NCI-H2107 treated with DMSO at 0.1 percent for 48 hours (cell line): ENCODE data around the gene DHX40.
"Not testable (repeated sequence)": the region's sequence is repeated elsewhere in the genome, so short reads cannot be mapped to it uniquely, and the experiment has no call there.

ENCODE experiments used
- DNase-seq: peaks from one replicate; lab custom pipeline; 2025; ENCODE audit not compliant: unreplicated experiment; lab: John Stamatoyannopoulos, UW

DHX40 gene

DNA sequence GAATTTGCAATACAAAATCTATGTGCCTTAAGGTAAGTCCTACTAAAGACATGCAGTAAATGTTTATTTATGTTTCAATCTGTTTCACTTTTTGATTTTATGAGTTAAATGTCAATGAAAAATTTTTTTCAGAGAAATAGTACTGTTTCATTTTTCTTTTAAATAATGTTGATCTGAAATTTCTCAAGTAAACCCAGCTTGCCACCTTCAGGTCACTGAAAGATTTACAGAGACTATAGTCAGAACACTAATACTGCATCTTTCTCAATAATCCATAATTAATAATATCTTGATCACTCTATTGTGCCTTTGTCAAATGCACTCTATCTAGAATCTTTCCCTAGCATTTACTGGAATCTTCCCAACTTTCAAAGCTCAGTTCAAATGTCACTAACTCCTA is 6.5 kb upstream of the DHX40 start:
- DNase-seq = no peak

DNA sequence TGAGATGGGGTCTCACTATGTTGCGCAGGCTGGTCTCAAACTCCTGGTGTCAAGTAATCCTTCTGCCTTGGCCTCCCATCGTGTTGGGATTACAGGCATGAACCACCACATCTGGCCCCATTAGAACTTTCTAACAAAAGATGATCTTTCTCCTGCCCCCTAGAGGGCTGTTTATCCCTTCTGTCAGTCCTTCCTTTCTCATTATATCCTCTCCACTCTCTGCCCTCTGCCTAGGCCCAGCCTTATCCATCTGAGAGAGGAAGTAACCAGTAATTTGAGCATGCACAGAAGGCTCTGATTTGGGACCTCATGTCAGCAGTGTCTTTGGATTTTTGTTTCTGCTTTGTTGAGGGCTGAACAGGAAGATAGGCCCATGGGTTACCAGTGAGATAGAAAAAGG is 4.4 kb upstream of the DHX40 start:
- DNase-seq = no peak

DNA sequence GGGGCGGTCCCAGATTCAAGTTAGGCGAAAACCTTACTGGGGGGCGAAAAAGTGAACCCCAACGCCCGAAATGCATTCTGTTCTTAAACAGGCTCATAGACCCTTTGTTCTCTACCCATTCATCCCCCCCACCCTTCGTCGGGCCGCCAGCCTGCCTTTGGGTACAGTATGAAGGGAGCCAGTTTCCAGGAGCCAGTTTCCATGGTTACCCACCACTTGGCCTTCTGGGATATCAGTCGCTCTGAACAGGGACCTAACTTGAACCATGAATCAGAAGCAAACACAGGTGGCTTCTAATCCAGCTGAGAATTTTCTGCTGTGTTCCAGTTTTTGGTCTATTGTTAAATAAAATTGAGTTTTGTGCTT is 532 bp downstream of the DHX40 start:
- peak; percentile 27 for DNase-seq

DNA sequence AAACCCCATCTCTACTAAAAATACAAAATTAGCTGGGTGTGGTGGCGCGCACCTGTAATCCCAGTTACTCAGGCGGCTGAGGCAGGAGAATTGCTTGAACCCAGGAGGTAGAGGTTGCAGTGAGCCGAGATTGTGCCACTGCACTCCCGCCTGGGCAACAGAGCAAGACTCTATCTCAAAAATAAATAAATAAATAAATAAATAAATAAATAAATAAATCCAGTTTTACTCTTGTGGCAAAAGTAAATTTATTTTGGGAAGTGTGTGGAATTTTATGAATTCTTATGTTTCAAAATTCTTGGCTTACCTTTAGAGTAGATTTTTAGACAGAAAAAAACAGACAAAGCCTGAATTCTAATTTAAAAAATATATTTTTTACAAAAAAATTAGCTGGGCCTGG is 3.7 kb downstream of the DHX40 start:
- DNase-seq = not testable (repeated sequence)

DNA sequence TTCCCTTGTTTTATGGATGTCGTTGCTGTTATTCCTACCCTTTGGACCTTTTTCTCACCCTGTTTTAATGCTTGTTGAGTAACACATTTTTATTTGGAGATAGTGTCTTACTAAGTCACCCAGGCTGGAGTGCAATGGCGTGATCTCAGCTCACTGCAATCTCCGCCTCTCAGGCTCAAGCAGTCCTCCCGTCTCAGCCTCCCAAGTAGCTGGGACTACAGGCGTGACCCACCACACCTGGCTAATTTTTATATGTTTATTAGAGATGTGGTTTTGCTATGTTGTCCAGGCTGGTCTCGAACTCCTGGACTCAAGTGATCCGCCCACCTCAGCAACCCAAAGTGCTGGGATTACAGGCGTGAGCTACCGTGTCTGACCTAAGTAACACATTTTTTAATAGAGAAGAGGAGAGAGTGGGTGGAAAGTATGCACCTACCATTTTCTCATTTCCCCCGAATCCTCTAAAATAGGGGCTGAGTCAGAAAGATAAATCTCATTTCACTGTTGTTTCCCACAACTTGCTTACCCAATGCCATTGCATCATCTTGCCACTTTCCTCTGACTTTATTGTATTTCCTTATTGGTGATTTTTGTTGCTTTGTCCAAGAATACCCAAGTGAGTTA is 7.0 kb downstream of the DHX40 start:
- DNase-seq = no peak

DNA sequence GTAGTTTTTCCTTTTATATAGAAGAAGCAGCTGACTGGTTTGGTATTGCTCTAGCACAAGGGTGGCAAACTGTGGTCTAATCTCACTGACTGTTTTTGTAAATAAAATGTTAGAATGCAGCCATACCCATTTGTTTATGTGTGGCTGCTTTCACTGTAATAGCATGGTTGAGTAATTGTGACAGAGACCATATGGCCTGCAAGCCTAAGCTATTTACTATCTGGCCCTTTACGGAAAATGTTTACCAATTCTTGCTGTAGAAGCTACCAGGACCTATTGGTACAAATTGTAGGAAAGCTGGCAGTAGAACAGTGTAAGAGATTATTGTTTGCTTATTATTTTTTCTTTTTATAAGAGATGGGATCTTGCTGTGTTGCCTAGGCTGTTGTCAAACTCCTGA is 18.8 kb downstream of the DHX40 start:
- not testable (repeated sequence) for DNase-seq

DNA sequence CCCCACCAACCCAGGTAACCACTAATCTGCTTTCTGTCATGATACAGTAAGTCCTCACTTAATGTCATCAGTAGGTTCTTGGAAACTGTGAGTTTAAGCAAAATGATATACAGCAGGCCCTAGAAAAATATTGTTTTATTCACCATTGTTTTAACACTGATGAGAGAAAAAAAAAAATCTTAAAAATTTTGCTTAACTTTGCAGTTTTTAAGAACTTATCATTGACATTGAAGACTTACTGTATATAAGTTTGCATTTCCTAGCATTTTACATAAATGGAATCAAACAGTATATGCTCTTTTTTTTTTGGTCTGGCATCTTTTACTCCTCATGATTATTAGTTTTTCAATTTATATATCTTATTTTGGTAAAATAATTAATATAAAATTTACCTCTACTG is 34.8 kb downstream of the DHX40 start:
- no peak for DNase-seq

DNA sequence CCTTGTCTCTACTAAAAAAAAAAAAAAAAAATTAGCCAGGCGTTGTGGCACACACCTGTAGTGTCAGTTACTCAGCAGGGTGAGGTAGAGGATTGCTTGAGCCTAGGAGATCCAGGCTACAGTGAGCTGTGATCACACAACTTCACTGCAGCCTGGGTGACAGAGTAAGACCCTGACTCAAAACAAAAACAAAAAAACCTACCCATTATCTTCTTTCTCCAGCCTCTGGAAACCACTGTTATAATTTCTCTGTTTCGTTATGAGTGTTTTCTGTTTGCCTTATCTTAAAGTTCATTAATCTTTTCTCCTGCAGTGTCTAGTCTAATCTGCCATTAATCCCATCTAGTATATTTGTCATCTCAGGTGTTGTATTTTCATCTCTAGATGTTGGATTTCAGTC is 35.7 kb downstream of the DHX40 start:
- no peak for DNase-seq

DNA sequence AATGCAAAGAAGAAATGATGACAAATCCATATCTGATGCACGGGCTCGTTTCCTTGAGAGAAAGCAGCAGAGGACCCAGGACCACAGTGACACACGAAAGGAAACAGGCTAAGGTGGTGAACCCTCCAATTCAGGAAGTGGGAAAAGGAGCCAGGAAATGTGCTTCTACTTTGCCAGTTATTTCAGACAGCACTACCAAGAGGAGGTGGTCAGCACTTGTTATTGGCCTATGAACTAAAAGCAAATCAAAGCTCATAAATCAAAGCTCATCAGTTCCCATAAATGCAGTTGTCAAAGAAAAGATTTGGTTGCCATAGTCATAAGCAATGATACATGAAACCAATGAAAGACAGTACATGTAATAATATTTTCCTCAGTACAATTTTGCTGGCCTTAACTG is 41.7 kb downstream of the DHX40 start:
- DNase-seq = no peak

DNA sequence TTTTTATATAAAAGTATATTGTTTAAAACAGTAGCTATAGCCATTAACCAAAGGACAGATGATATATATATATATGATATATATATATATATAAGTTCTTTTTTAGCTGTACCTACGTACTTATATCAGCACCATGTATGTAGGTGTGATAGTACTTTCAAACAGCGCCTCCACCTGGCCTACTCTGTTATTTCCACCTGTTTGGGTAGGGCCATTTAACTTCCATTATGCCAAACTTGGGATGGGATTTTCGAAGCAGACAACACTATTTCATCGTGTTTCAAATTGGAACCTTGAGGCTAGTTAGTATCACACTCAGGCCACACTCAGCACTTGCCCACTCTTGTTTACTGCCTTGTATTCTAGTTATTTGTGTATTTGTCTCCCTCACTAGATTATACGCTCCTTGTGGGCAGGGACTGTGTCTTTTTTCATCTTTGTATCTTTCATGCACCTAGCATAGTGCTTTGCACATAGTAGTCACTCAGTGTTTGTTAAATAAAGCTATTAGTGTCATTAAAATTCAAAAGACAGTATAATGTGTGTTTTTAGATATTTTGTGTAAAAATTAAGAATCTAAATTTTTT is 42.5 kb downstream of the DHX40 start:
- no peak for DNase-seq

DNA sequence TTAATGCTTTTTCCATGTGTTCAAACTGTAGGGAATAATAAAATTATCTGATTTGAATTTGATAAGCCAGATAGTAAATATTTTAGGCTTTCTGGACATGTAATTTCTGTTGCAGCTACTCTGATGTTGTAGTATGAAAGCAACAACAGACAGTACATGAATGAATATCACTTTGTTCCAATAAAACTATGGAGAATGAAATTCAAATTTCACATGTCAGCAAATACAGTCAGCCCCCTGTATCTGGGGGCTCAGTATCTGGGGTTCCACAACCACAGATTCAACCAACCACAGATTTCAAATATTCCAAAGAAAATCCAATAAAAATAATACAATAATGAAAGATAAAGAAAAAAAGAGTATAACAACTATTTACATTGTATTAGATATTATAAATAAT is 46.1 kb downstream of the DHX40 start:
- DNase-seq = no peak

DNA sequence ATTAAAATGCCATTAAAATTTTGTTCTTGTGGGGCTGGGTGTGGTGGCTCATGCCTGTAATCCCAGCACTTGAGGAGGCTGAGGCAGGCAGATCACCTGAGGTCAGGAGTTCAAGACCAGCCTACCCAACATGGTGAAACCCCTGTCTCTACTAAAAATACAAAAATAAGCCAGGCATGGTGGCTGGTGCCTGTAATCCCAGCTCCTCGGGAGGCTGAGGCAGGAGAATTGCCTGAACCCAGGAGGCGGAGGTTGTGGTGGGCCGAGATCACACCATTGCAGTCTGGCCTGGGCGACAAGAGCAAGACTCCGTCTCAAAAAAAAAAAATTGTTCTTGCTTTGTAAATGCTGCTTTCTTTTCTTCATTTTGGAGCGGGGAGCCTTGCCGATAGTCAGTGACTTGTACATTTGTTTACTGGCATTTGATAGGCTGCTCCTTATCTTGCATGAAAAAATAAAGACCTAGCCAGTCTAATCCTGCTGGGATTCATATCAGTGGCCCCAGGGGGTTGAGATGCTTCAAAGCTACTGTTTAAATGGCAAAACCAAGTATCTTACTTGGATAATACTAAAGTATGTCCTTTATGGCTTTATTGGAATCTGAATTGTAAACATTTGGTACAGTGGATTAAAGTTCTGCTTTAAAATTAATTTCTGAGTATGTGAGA is 51.0 kb downstream of the DHX40 start:
- DNase-seq = no peak

DNA sequence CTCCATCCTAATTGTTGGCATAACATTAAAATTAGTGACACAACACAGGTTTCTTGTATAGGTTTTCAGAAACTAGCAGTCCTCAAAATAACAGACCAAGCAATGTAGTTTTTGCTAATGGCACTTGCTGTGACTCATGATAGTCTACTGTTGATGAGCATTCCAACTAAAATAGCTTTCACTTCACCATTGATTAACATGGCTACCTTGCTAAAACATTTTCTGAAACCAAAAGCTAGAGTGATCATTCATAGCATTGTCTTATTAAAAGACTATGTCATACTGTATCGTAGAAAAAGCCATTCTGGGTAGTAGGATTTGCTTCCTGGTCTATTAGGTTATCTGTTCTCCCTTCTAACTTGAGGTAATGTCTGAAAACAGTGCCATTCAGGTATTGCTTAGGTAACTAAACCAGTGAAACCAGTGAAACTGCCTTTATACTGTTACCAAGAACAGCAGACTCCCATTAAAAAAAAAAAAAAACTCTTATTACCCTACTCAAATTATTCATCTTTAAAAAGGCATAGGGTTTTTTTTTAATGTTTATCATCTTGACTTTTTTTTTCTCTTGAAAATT is 51.8 kb downstream of the DHX40 start:
- no peak for DNase-seq

DNA sequence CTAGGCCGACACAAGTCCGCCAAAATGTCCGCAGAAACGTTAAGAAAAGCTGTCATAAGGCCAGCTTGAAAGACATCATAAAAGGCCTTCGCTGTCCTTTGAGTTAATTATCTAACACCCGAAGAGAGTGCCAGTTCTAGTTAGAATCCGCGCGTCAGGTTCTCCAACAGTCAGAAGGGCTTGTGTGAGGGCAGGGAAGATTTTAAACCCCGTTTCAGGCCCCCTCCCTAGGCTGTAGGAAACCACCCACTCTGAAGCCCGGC is 53.6 kb downstream of the DHX40 start:
- DNase-seq = no peak

DNA sequence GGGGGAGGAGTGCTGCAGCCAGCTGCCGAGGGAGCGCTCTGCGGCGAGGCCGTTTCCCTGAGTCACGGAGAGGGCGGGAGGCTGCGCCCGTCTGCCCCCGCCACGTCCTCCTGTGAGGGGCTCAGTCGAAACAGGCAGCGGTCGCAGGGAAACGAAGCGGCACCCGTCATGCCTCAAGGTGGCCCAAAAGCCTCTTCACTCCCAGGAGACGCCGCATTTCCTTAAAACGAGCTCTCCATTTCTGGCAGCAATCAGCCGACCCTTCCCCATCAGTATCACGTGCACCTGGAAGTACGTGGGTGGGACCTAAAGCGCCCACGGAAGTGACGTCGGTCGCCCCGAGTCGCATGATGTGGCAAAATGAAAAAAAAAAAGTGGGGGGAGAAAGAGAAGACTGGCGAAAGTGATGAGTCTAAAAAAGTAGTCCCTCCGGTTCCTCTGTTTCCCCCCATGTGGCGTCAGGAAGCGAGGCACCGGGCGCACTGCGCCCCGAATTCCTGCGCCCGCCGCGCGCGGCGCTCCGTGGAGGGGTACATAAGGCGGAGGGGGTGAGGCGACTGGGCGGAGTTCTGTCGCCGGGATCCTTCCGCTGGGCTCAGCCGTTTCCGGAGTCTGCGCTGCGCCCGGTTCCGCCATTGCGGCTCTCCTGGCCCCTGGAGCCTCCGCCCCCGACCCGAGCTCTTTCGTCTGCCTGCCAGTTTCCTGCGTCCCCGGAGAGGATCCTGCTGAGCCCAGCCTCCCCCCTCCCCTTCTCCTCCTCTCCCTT is 54.1 kb downstream of the DHX40 start, which contains the start of gene CLTC:
CLTC (plus strand) TSS at position 598 of the 766 bp plus-strand sequence. CDS start 237 bp downstream, outside the sequence.
- peak; percentile 94 for DNase-seq

DNA sequence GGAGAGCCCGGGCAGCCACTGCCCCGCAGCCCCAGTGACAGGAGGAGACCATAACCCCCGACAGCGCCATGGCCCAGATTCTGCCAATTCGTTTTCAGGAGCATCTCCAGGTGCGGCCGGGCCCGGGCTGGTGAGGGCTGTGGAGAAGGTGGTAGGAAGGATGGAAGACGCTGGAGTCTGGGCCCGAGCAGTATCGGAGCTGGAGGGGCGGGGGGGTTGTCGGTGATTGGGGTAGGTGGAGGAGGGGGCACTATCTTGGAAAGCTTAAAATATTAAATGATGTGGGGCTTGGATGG is 54.6 kb downstream of the DHX40 start:
- no peak for DNase-seq

DNA sequence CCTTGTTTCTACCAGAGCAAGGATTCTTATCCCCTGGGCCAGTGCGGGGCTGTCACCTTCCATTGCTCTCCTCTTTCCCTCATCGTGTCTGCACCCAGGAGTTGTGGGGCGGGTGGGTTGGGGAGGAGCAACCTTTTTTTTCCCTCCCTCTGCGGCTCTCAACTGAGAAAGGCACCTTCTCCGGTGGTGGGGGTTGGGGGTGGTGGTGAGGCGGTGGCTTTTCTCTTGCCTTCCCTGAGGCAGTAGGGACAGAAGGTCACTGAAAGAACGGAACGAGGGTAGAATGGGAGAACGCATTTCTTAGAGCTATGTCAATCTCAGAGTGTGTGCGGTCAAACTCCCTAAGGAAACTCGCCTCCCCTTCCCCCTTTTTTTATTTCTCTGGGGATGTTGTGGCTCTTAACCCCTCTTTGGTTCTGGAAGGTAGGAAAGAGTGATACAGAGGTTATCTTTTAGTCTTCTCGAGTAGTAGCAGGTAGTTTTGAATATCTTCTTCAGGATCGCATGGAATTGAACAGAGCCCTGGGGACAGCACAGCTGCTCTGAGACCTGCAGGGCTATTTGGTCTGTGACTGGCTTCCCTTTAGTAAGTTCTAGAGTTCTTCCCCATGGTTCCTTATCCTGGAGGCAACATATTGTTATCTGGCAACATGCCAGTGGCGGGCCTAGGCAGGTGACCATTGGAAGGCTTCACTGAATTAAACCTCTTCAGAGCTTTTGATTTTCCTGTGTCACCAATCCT is 55.3 kb downstream of the DHX40 start:
- peak; percentile 42 for DNase-seq

DNA sequence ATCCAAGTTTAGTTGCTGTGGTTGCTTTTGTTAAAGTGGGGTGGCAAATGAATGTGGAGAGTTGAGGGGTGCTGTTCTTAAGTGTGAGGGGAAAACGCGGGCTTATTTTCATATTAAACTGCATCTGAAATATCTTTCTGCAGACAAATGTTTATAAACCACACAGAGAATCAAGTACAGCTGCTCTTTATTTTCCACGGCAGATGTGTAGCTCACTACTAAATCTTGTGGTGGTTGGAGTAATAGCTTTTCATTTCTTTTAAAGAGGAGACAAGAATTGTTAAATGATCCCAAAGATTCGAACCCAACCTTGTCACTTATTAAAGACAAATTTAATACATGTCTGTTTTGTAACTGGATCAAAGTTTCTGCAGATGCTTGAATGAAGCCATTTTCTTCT is 56.4 kb downstream of the DHX40 start:
- no peak for DNase-seq

DNA sequence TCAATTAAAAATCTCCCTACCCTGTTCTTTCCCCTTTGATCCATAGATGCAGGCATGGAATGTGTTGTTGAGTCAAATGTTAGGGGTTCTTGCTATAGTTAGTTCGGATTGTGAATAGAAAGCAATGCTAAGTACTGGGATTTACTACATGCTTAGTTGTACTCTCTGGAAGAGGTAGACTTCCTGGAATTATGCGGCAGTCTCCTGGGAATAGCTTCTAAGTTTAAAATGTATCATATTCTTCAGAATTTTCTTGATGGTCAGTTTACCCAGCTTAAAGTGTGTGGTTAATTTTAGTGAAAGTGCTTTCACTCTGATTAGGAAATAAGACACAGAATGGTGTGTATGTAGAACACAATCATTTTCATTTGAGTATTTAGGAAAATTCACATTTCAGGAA is 57.7 kb downstream of the DHX40 start:
- no peak for DNase-seq

DNA sequence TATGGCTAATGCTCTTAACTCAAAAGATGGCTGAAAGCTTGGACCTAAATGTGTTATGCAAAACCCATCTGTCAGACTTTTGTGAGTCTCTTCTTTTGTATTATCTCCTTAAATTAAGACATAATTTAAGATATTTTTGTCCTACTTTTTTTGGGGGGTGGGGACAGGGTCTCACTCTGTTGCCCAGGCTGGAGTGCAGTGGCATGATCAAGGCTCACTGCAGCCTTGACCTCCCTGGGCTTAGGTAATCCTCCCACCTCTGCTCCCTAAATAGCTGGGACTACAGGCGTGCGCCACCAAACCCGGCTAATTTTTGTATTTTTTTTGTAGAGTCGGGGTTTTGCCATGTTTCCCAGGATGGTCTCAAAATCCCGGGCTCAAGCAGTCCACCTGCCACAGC is 61.3 kb downstream of the DHX40 start:
- no peak for DNase-seq

DNA sequence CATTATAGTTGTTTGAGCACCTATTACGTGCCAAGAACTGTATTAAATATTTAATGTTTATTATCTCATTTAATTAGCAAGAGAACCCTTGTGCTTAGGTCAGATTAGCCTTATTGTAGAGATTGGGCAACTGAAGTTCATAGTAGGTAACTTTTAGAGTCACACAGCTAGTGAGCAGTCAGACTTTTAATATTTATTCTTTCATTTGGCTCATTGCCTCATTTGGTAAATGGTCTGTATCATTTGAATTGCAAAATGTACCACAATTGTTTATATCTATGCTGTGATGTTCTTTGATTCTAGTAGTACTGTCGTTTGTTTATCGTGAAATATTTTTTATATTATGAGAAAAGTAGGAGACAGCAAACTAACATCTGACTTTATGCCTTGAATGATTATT is 61.9 kb downstream of the DHX40 start:
- no peak for DNase-seq
